HEK293 (cell line): ENCODE data around the gene ARHGAP6.

Experiments used
- CTCF ChIP-seq: fragments of 450-650 bp; formaldehyde crosslinking; IDR thresholded peaks from 2 replicates; pipeline ENCODE4 v1.5.1; 2016; ENCODE audit warnings: missing biosample characterization, missing genetic modification characterization
- SP2 ChIP-seq: fragments of 450-650 bp; formaldehyde crosslinking; IDR thresholded peaks from 2 replicates; pipeline ENCODE4 v1.5.1; 2016; ENCODE audit warnings: missing biosample characterization, missing genetic modification characterization
- ZBTB49 ChIP-seq: fragments of 450-650 bp; formaldehyde crosslinking; IDR thresholded peaks from 2 replicates; pipeline ENCODE4 v1.5.1; 2016; ENCODE audit warnings: missing biosample characterization, missing genetic modification characterization, low read depth
- ZBTB7A ChIP-seq: fragments of 450-650 bp; formaldehyde crosslinking; IDR thresholded peaks from 2 replicates; pipeline ENCODE4 v1.5.1; 2016; ENCODE audit warnings: low read depth, missing biosample characterization, missing genetic modification characterization
- ZNF10 ChIP-seq: fragments of 450-650 bp; formaldehyde crosslinking; IDR thresholded peaks from 2 replicates; pipeline ENCODE4 v1.5.1; 2017; ENCODE audit warnings: missing biosample characterization, missing genetic modification characterization

GRCh38 chrX:11135564-11136185 is 530.0 kb downstream of the ARHGAP6 start:
- no peak for TF ChIP-seq CTCF
- no peak for TF ChIP-seq ZNF10 (tag by site-specific recombination)
- TF ChIP-seq ZBTB7A, result no peak
- TF ChIP-seq ZBTB49 (tag by site-specific recombination), result no peak
- TF ChIP-seq SP2 (tag by site-specific recombination), result no peak
